Thyroid gland (tissue), 4 donors: Measurements from ENCODE around the gene IGSF5. TPM values are rescaled to one million over a fixed set of nuclear protein-coding genes. Genes with fewer than 3 reads are reported as not detected.

Source experiments
- DNase-seq, 2 donors: peaks; one replicate each; pipeline ENCODE4 v3.0.0-alpha.2; 2019
- H3K27ac ChIP-seq, 3 donors: fragments of 200-600 bp; sonication (generic); 1 replicate in 2 of 3; 2 replicates in 1 of 3; pipeline ENCODE4 v1.5.1; 2016 to 2019; ENCODE audit warnings: mild to moderate bottlenecking in 1 of 3, moderate library complexity in 1 of 3
- H3K27me3 ChIP-seq: fragments of 200-600 bp; sonication (generic); one replicate; pipeline ENCODE4 v1.5.1; 2019
- H3K36me3 ChIP-seq, 2 donors: fragments of 200-600 bp; sonication (generic); one replicate each; pipeline ENCODE4 v1.5.1; 2016 to 2019
- H3K4me1 ChIP-seq, 2 donors: fragments of 200-600 bp; sonication (generic); one replicate each; pipeline ENCODE4 v1.5.1; 2017 to 2019
- H3K4me3 ChIP-seq, 3 donors: fragments of 200-600 bp; sonication (generic); replicated peaks in 1 of 3; 1 replicate in 2 of 3; 2 replicates in 1 of 3; pipeline ENCODE4 v1.5.1; 2016; ENCODE audit warnings: mild to moderate bottlenecking in 1 of 3
- H3K9me3 ChIP-seq: fragments of 200-600 bp; sonication (generic); one replicate; pipeline ENCODE4 v1.5.1; 2017
- CTCF ChIP-seq, 6 experiments: fragments of 200-600 bp in 3 of 6; fragments of 450-650 bp in 3 of 6; sonication (generic) in 3 of 6; IDR thresholded peaks; one replicate each; pipeline ENCODE4 v1.5.1; 2016 to 2019; ENCODE audit warnings: antibody characterized with exemption in 6 of 6, mild to moderate bottlenecking in 2 of 6, inconsistent platforms in 1 of 6, moderate library complexity in 1 of 6
- POLR2A ChIP-seq, 2 donors: fragments of 450-650 bp; IDR thresholded peaks; one replicate each; pipeline ENCODE4 v1.6.1; 2017; ENCODE audit warnings: antibody characterized with exemption in 2 of 2, mild to moderate bottlenecking in 2 of 2, moderate library complexity in 1 of 2
- WGBS, 2 donors: methylation state at CpG; one replicate each; pipeline ENCODE4 v1.1.5; 2017; 5-methylcytosine and 5-hydroxymethylcytosine counted together
- intact Hi-C: fragments of 100-400 bp; cut with DNase I; formaldehyde crosslinking; loops from one replicate; pipeline ENCODE4 v1.15.1; 2023
- total RNA-seq, 4 donors: library from RNA; depleted of rRNA; stranded (reverse); fragments of >200 nt; gene quantifications; one replicate each; pipeline ENCODE4 v1.2.3, GENCODE V29; 2016

Gene IGSF5
- total RNA-seq, 4 donors from 2014 or later, result 0.49 to 0.89 (median 0.63) TPM; not detected in 1

- Histone ChIP-seq H3K4me3 (no peak overlapping the region), H3K4me1 (no peaks in the 10 kb centered on the region), H3K36me3 (no peaks in the 10 kb centered on the region), H3K27ac (no peak overlapping the region), H3K27me3 (no peaks in the 10 kb centered on the region), H3K9me3 (no peaks in the 10 kb centered on the region)
- DNase-seq, result no peak
- TF ChIP-seq CTCF (IDR thresholded peaks at IDR 0.05) (no peak), POLR2A (IDR thresholded peaks at IDR 0.05) (no peak)
- intact Hi-C loops, result no loop called here
- WGBS, 2 donors, result 43 to 52% methylated on average over 1 of the region's 1 CpG
Measured at GRCh38 chr21:39707316-39707715, 37.7 kb upstream of the IGSF5 start.

GRCh38 chr21:39710866-39711265 is 34.1 kb upstream of the IGSF5 start:
- no peaks in the 10 kb centered on the region for H3K27me3 ChIP-seq
- H3K27ac ChIP-seq, result no peak overlapping the region
- no peak for TF ChIP-seq POLR2A (IDR thresholded peaks at IDR 0.05)
- no peak for TF ChIP-seq CTCF (IDR thresholded peaks at IDR 0.05)
- no peaks in the 10 kb centered on the region for H3K36me3 ChIP-seq
- no peak for DNase-seq
- 88 to 98% methylated on average over 6 to 8 of the region's 8 CpGs for WGBS, 2 donors
- H3K4me3 ChIP-seq, result no peak overlapping the region
- intact Hi-C loops, result no loop called here
- H3K9me3 ChIP-seq, result no peaks in the 10 kb centered on the region
- no peaks in the 10 kb centered on the region for H3K4me1 ChIP-seq

DNA sequence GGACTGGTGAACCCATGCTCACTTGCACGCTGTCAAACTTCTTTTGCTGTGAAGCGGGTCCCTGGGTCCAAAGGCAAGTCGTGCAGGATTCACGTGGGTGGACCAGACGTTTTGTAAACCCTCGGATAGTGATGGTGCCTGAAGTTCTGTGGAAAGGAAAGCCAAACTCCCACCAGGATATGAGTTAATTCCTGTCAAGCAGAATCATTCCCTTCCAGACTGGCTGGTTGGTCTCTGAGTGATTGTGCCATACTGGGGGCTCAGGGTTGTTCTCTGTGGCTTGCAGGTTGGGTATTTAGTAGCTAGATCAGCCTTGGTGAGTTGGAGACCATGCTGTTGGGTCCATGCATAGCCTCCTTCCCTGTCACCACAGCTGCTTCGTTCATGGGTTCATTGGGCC is 32.7 kb upstream of the IGSF5 start:
- DNase-seq, result no peak
- intact Hi-C loops, result no loop called here
- H3K9me3 ChIP-seq, result no peaks in the 10 kb centered on the region
- no peaks in the 10 kb centered on the region for H3K36me3 ChIP-seq
- H3K4me3 ChIP-seq, result no peak overlapping the region
- WGBS, 2 donors, result 83 to 94% methylated on average over 7 of the region's 7 CpGs
- TF ChIP-seq CTCF (IDR thresholded peaks at IDR 0.05), result no peak
- no peak for TF ChIP-seq POLR2A (IDR thresholded peaks at IDR 0.05)
- no peak overlapping the region for H3K27ac ChIP-seq
- H3K4me1 ChIP-seq, result no peaks in the 10 kb centered on the region
- no peaks in the 10 kb centered on the region for H3K27me3 ChIP-seq

- TF ChIP-seq POLR2A (IDR thresholded peaks at IDR 0.05) (no peak), CTCF (IDR thresholded peaks at IDR 0.05) (no peak)
- Histone ChIP-seq H3K9me3 (no peaks in the 10 kb centered on the region), H3K36me3 (no peaks in the 10 kb centered on the region), H3K4me3 (no peak overlapping the region), H3K27ac (no peak overlapping the region), H3K4me1 (no peaks in the 10 kb centered on the region), H3K27me3 (no peaks in the 10 kb centered on the region)
- 67 to 73% methylated on average over 3 of the region's 3 CpGs for WGBS, 2 donors
- intact Hi-C loops, result no loop called here
- DNase-seq, result no peak
Measured at GRCh38 chr21:39712976-39713375, 32.0 kb upstream of the IGSF5 start.

GRCh38 chr21:39713905-39714304 is 31.1 kb upstream of the IGSF5 start:
- no peak for TF ChIP-seq CTCF (IDR thresholded peaks at IDR 0.05)
- TF ChIP-seq POLR2A (IDR thresholded peaks at IDR 0.05), result no peak
- Histone ChIP-seq H3K9me3 (no peaks in the 10 kb centered on the region), H3K36me3 (no peaks in the 10 kb centered on the region), H3K27me3 (no peaks in the 10 kb centered on the region), H3K4me3 (no peak overlapping the region), H3K27ac (no peak overlapping the region), H3K4me1 (no peaks in the 10 kb centered on the region)
- WGBS, 2 donors, result 64 to 78% methylated on average over 7 of the region's 7 CpGs
- peak; percentile 19 to 39 for DNase-seq
- intact Hi-C loops, result loop anchor here (2.0 kb wide), 1 partner anchor 195 kb away; no protein-coding TSS in a partner anchor
